Stimulated activated effector memory CD8-positive, alpha-beta T cell treated with anti-CD3 and anti-CD28 coated beads, Interleukin-12 subunit alpha, Interleukin-12 subunit beta, amount 100 ng/mL, for 72 hours (primary cell): ENCODE results near the gene EEF1AKMT3.

Experiments used
- ATAC-seq: fragments of 150-1000 bp; cut with Tn5 transposase; 2 replicates; pipeline ENCODE4 v1.10.0; 2021
- DNase-seq, 2 donors: peaks; one replicate each; pipeline ENCODE4 v3.0.0; 2021 to 2022; ENCODE audit warnings: low spot score in 2 of 2
- H3K27ac Mint-ChIP-seq: one replicate; pipeline ENCODE4 v1.8.0; 2022; ENCODE audit warnings: mild to moderate bottlenecking, mixed read lengths
- H3K36me3 Mint-ChIP-seq: one replicate; pipeline ENCODE4 v1.8.0; 2022; ENCODE audit warnings: mild to moderate bottlenecking, mixed read lengths
- H3K4me1 Mint-ChIP-seq: one replicate; pipeline ENCODE4 v1.8.0; 2022; ENCODE audit warnings: mixed read lengths
- H3K4me3 Mint-ChIP-seq: one replicate; pipeline ENCODE4 v1.8.0; 2022; ENCODE audit warnings: mild to moderate bottlenecking, mixed read lengths
- H3K9me3 Mint-ChIP-seq: one replicate; pipeline ENCODE4 v1.8.0; 2022; ENCODE audit warnings: mixed read lengths

EEF1AKMT3 gene

GRCh38 chr12:57777367-57777766 is 5.0 kb downstream of the EEF1AKMT3 start:
- H3K9me3 Mint-ChIP-seq = no peaks in the 10 kb centered on the region
- DNase-seq (no peak), ATAC-seq (no peak)
- H3K4me3 Mint-ChIP-seq = no peak overlapping the region
- peaks cover 41% of the 10 kb centered on the region for H3K4me1 Mint-ChIP-seq
- peaks cover 16% of the 10 kb centered on the region for H3K36me3 Mint-ChIP-seq
- H3K27ac Mint-ChIP-seq = no peak overlapping the region

DNA sequence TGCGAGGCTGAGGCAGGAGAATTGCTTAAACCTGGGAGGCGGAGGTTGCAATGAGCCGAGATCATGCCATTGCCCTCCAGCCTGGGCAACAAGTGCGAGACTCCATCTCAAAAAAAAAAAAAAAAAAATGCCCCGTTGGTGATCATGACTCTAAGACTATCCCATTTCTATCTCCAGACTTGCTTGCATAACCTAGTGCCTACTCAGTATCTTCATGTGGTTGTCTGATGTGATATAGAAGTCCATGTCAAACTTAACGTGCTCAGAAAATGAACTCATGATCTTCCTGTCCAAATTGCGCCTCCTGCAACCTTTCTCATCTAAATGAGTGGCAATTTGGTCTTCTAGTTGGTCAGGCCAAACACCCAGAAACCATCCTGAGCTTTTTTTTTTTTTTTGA is 5.5 kb downstream of the EEF1AKMT3 start:
- Mint-ChIP-seq H3K4me1 (peaks cover 43% of the 10 kb centered on the region), H3K27ac (no peak overlapping the region), H3K36me3 (peaks cover 22% of the 10 kb centered on the region), H3K4me3 (no peak overlapping the region), H3K9me3 (no peaks in the 10 kb centered on the region)
- DNase-seq (no peak), ATAC-seq (no peak)

GRCh38 chr12:57779736-57780135 is 7.3 kb downstream of the EEF1AKMT3 start:
- peak overlapping the region; percentile 95 for H3K27ac Mint-ChIP-seq
- peaks cover 37% of the 10 kb centered on the region for H3K36me3 Mint-ChIP-seq
- H3K9me3 Mint-ChIP-seq = no peaks in the 10 kb centered on the region
- ATAC-seq (no peak), DNase-seq (no peak)
- H3K4me3 Mint-ChIP-seq = no peak overlapping the region
- H3K4me1 Mint-ChIP-seq = peaks cover 49% of the 10 kb centered on the region

- H3K27ac Mint-ChIP-seq = peak overlapping the region; percentile 95
- no peaks in the 10 kb centered on the region for H3K9me3 Mint-ChIP-seq
- peaks cover 43% of the 10 kb centered on the region for H3K36me3 Mint-ChIP-seq
- peaks cover 49% of the 10 kb centered on the region for H3K4me1 Mint-ChIP-seq
- no peak overlapping the region for H3K4me3 Mint-ChIP-seq
- no peak for ATAC-seq
- no peak for DNase-seq
These were observed 8.0 kb downstream of the EEF1AKMT3 start for GRCh38 chr12:57780284-57780897.

DNA sequence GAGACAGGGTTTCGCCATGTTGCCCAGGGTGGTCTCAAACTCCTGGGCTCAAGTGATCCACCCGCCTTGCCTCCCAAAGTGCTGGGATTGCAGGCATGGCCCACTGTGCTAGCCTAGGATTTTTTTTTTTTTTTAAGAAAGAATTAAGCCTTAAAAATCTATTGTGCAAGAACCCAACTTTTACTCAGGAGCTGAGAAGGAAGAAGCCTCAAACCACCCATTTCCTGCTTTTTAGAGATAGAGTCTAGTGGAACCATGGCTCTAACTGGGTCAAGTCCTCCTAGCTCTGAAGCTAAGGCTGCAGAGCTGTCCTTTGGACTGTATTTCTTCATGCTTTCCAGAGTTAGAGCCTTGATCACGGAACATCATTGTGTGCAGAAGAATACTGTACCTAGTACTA is 8.8 kb downstream of the EEF1AKMT3 start:
- H3K36me3 Mint-ChIP-seq = peaks cover 43% of the 10 kb centered on the region
- peaks cover 45% of the 10 kb centered on the region for H3K4me1 Mint-ChIP-seq
- ATAC-seq (no peak), DNase-seq (no peak)
- H3K27ac Mint-ChIP-seq = peak overlapping the region; percentile 95
- no peaks in the 10 kb centered on the region for H3K9me3 Mint-ChIP-seq
- H3K4me3 Mint-ChIP-seq = peak overlapping the region; percentile 99

GRCh38 chr12:57781801-57782200 is 9.4 kb downstream of the EEF1AKMT3 start:
- Mint-ChIP-seq H3K4me1 (peaks cover 45% of the 10 kb centered on the region), H3K4me3 (peak overlapping the region; percentile 99), H3K36me3 (peaks cover 49% of the 10 kb centered on the region), H3K9me3 (no peaks in the 10 kb centered on the region), H3K27ac (peak overlapping the region; percentile 95)
- no peak for ATAC-seq
- no peak for DNase-seq

GRCh38 chr12:57782243-57782607 is 9.8 kb downstream of the EEF1AKMT3 start:
- Mint-ChIP-seq H3K27ac (peak overlapping the region; percentile 95), H3K36me3 (peaks cover 49% of the 10 kb centered on the region), H3K4me3 (peak overlapping the region; percentile 99), H3K9me3 (no peaks in the 10 kb centered on the region), H3K4me1 (peaks cover 45% of the 10 kb centered on the region)
- ATAC-seq (no peak), DNase-seq (no peak)

DNA sequence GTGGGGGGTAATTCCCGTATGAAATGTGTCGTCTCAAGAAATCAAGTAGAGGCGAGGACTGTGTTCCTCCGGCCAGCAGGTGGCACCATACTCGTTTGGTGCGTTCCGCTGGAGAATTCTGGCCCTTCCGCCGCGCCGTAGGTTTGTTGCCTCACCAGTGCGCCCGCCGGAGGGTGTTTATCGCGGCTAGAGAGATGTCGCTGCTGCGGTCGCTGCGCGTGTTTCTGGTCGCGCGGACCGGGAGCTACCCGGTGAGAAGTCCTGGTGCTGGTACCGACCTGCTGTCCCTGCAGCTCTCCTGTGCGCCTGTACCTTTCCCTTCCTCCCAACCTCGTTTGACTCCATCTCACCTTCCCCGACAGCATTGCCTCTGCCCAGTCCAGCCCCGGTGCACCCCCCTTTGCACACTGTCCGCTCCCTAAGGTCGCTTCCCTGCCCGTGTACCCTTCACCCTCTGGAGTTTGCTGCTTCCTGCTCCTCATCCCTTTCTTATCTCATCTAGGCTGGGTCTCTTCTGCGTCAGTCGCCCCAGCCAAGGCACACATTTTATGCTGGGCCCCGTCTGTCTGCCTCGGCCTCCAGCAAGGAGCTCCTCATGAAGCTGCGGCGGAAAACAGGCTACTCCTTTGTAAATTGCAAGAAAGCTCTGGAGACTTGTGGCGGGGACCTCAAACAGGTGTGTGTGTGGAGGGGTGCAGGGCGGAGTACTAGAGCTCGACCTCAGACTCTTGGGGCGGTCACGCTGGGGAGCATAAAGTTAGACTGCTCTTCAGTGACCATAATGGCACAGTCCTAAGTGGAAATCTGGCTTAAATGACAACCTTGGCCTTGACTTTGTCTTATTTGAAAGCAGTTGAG is 10.4 kb downstream of the EEF1AKMT3 start, which contains the start of gene TSFM:
TSS of gene TSFM (plus strand) at position 180 of the 858 bp plus-strand sequence. CDS start at position 195, 15 bp downstream.
- H3K27ac Mint-ChIP-seq = peak within 1 kb of the TSS; percentile 95
- peaks cover 45% of the 10 kb centered on the region for H3K4me1 Mint-ChIP-seq
- no peaks in the 10 kb centered on the region for H3K9me3 Mint-ChIP-seq
- peak within 1 kb of the TSS; percentile 99 for H3K4me3 Mint-ChIP-seq
- peak; percentile 97 for ATAC-seq
- peak; percentile 93 to 98 for DNase-seq
- H3K36me3 Mint-ChIP-seq = peaks cover 52% of the 10 kb centered on the region

DNA sequence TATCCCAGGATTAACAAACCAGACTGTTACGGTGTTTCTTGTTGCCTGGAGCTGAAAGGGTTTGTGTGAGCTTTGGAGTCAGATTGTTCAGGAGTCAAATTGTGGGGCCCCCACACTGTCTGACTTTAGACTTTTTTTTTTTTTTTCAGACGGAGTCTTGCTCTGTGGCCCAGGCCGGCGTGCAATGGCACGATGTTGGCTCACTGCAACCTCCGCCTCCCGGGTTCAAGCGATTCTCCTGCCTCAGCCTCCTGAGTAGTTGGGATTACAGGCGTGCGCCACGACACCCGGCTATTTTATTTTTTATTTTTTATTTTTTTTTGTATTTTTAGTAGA is 11.0 kb downstream of the EEF1AKMT3 start:
- Mint-ChIP-seq H3K36me3 (peaks cover 58% of the 10 kb centered on the region), H3K27ac (peak overlapping the region; percentile 95), H3K9me3 (no peaks in the 10 kb centered on the region), H3K4me3 (peak overlapping the region; percentile 99), H3K4me1 (peaks cover 45% of the 10 kb centered on the region)
- ATAC-seq = no peak
- no peak for DNase-seq

- ATAC-seq = no peak
- Mint-ChIP-seq H3K36me3 (peaks cover 63% of the 10 kb centered on the region), H3K4me1 (peaks cover 45% of the 10 kb centered on the region), H3K9me3 (no peaks in the 10 kb centered on the region), H3K4me3 (peak overlapping the region; percentile 99), H3K27ac (no peak overlapping the region)
- no peak for DNase-seq
These were observed 11.4 kb downstream of the EEF1AKMT3 start for GRCh38 chr12:57783861-57784260.

GRCh38 chr12:57793920-57794319 is 21.5 kb downstream of the EEF1AKMT3 start:
- Mint-ChIP-seq H3K27ac (peak overlapping the region; percentile 43), H3K36me3 (peaks cover 96% of the 10 kb centered on the region), H3K4me3 (no peak overlapping the region), H3K4me1 (peaks cover 23% of the 10 kb centered on the region), H3K9me3 (no peaks in the 10 kb centered on the region)
- ATAC-seq (no peak), DNase-seq (no peak)

- no peak overlapping the region for H3K4me3 Mint-ChIP-seq
- DNase-seq = no peak
- no peaks in the 10 kb centered on the region for H3K9me3 Mint-ChIP-seq
- H3K4me1 Mint-ChIP-seq = peaks cover 23% of the 10 kb centered on the region
- peaks cover 90% of the 10 kb centered on the region for H3K36me3 Mint-ChIP-seq
- peak; percentile 57 for ATAC-seq
- H3K27ac Mint-ChIP-seq = no peak overlapping the region
These were observed 22.9 kb downstream of the EEF1AKMT3 start for GRCh38 chr12:57795354-57795753.

DNA sequence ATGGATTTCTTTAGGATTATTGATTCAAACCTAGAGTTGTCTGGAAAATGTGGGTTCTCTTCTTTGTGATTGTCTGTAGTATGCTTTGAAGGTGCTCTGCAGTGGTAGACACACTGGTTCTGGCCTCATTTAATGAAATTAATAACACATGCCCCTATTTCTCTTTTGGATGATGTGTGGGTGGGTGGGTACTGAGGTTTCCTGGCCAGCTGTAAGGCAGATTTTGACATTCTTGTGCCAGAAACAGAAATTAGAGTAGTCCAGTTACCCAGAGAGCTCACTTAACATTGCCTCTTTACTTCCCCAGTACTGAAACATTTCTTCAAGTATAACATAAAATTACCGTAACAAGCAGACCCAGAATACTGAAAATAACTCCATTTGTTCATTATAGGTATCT is 24.6 kb downstream of the EEF1AKMT3 start:
- no peak overlapping the region for H3K4me3 Mint-ChIP-seq
- H3K4me1 Mint-ChIP-seq = peaks cover 18% of the 10 kb centered on the region
- peak overlapping the region; percentile 50 for H3K27ac Mint-ChIP-seq
- H3K9me3 Mint-ChIP-seq = no peaks in the 10 kb centered on the region
- DNase-seq (no peak), ATAC-seq (no peak)
- peaks cover 82% of the 10 kb centered on the region for H3K36me3 Mint-ChIP-seq

DNA sequence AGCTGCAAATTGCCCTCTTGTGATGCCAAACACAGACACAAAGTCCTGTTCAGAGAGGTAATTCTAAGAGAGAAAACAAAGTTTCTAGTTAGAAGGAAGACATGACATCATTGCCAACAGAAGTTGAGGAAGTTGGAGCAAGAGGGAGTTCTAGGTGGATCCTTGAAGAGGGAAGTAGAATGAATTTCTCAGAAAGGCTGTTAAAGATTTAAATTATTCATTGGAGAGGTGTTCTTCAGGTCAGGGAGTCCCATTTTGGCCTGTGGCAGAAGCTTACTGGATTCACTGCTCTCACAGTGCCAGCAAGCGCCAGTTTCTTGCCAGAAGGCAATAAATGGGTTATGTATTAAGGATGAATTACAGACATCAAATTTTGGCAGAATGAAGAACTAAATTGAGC is 25.5 kb downstream of the EEF1AKMT3 start:
- ATAC-seq = no peak
- no peak overlapping the region for H3K4me3 Mint-ChIP-seq
- peak overlapping the region; percentile 7 for H3K27ac Mint-ChIP-seq
- H3K36me3 Mint-ChIP-seq = peaks cover 73% of the 10 kb centered on the region
- H3K4me1 Mint-ChIP-seq = peaks cover 24% of the 10 kb centered on the region
- no peaks in the 10 kb centered on the region for H3K9me3 Mint-ChIP-seq
- no peak for DNase-seq

DNA sequence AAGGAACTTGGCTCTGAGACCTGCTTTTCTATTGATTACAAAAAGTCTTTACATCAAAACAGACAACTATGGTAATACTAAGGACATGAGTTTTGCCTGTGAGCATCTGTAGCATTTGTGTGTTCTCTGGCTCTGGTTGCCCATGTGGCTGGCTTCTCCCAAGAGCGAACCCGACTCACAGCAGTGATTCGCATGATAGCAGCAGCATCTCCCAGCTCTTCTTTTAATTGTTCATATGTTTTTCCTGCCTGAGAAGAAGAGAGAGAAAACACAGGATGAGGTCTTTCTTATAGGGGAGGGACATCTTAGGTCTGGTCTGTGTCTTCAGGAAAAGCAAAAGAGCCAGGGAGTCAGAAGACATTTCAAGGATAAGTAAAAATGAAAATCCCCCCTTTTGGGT is 28.6 kb downstream of the EEF1AKMT3 start:
- DNase-seq (no peak), ATAC-seq (no peak)
- Mint-ChIP-seq H3K4me1 (peaks cover 8% of the 10 kb centered on the region), H3K27ac (peak overlapping the region; percentile 29), H3K9me3 (no peaks in the 10 kb centered on the region), H3K4me3 (no peak overlapping the region), H3K36me3 (peaks cover 50% of the 10 kb centered on the region)

GRCh38 chr12:57802607-57803006 is 30.2 kb downstream of the EEF1AKMT3 start:
- H3K27ac Mint-ChIP-seq = peak overlapping the region; percentile 21
- peaks cover 6% of the 10 kb centered on the region for H3K4me1 Mint-ChIP-seq
- peaks cover 40% of the 10 kb centered on the region for H3K36me3 Mint-ChIP-seq
- DNase-seq = no peak
- ATAC-seq = peak; percentile 55
- no peaks in the 10 kb centered on the region for H3K9me3 Mint-ChIP-seq
- no peak overlapping the region for H3K4me3 Mint-ChIP-seq
